Mesodermal cell (in vitro differentiated cells): Measurements from ENCODE around the gene IL1R2.

Experiments
- H3K27ac ChIP-seq: 2 replicates; pipeline ENCODE4 v1.7.0; 2013; ENCODE audit warnings: mild to moderate bottlenecking, low read depth, low read length, moderate library complexity; ENCODE audit not compliant: severe bottlenecking
- H3K36me3 ChIP-seq: 2 replicates; pipeline ENCODE4 v1.7.1; 2013; ENCODE audit warnings: mild to moderate bottlenecking, low read length, moderate library complexity; ENCODE audit not compliant: control insufficient read depth, insufficient read depth
- H3K4me1 ChIP-seq: one replicate; pipeline ENCODE4 v1.7.1; 2013; ENCODE audit warnings: mild to moderate bottlenecking, low read length; ENCODE audit not compliant: insufficient read depth, control insufficient read depth, poor library complexity, severe bottlenecking
- H3K4me3 ChIP-seq: 2 replicates; pipeline ENCODE4 v1.7.0; 2013; ENCODE audit warnings: low read length, control low read depth, mild to moderate bottlenecking; ENCODE audit not compliant: insufficient read depth, poor library complexity, severe bottlenecking; ENCODE audit errors: extremely low read depth
- H3K9me3 ChIP-seq: 2 replicates; pipeline ENCODE4 v1.7.1; 2013; ENCODE audit warnings: mild to moderate bottlenecking, low read length, moderate library complexity; ENCODE audit not compliant: control insufficient read depth
- WGBS, 2 experiments: methylation state at CpG; one replicate each; pipeline ENCODE4 v1.1.5; 2013; ENCODE audit warnings: missing lambda C conversion rate in 2 of 2; ENCODE audit not compliant: insufficient coverage in 2 of 2; 5-methylcytosine and 5-hydroxymethylcytosine counted together

Gene IL1R2

DNA sequence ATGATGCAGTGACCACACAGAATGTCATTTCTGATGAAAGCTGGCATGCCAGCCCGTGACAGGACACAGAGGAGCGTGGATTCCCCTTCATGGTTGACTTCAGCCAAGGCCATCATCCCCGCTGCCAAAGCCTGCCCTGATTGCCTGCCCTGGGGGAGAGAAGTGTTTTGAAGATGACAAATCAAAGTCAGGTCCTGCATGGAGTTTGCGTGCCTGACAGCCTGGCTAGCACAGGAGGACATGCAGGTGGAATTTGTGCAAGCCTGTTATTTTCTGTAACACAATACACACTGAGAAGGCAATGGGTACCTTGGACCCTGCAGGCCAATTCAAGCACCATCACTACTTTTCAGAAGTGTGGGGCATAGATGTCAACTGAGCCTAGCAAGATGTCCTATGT, 5.4 kb upstream of the IL1R2 start:
- Histone ChIP-seq H3K4me3 (no peak overlapping the region), H3K27ac (no peak overlapping the region), H3K9me3 (no peaks in the 10 kb centered on the region), H3K36me3 (no peaks in the 10 kb centered on the region), H3K4me1 (no peaks in the 10 kb centered on the region)
- WGBS, 2 experiments: 61 to 82% methylated on average over 4 of the region's 4 CpGs

DNA sequence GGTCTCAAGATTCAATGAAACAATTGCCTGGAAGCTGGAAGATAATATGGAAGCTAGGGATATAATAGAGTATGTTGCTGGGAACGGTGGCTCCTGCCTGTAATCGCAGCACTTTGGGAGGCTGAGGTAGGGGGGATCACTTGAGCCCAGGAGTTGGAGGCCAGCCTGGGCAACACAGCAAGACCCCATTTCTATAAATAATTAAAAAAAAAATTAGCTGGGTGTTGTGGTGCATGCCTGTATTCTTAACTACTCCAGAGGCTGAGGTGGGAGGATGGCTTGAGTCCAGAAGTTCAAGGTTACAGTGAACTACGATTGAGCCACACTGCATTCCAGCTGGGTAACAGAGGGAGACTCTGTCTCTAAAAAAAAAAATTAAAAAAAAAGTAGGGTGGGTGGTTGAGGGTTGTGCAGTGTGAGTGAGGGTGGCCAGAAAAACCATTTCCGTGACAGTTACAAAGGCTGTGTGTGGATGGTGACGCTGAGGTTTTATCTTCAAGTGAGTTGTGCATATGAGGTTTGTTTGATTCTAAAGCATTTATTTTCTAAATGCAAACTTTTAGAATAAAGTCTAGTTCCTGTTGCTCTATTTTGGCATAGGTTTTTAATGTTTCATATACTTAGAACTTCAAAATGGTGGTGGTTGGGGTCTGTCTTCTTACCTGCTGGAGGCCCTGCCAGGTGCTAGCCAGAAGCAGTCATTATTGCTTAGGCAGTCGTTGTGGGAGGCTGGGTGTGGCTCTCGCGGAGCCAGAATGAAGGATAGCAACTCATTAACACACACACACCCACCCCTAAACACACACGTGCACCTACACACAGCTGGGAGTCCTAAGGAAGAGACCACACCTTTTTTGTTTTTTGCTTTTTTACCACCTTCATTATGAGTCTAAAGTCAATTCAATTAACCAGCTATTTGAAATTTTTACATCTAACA, 4.7 kb upstream of the IL1R2 start:
- no peaks in the 10 kb centered on the region for H3K9me3 ChIP-seq
- no peaks in the 10 kb centered on the region for H3K4me1 ChIP-seq
- no peak overlapping the region for H3K27ac ChIP-seq
- 73 to 88% methylated on average over 8 to 9 of the region's 9 CpGs for WGBS, 2 experiments
- H3K4me3 ChIP-seq: no peak overlapping the region
- no peaks in the 10 kb centered on the region for H3K36me3 ChIP-seq

DNA sequence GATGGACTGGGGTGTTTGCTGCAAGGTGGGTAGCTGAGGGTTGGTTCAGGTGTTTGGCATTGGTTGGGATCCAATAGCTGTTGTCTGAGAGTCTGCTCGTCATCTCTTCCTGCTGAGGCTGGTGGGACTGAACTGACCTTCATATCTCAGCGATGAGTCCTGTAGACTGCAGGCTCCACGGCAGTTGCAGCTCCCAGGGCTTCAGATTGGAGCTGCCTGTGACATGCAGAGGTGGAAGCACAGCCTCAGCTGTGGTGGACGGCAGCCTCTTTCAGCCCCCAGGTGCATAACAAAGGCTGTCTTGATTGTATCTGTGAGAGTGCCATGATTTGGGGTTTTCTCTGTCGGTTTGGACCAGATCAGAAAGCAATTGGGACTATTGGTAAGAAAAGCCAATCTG, 3.9 kb upstream of the IL1R2 start:
- Histone ChIP-seq H3K27ac (no peak overlapping the region), H3K4me1 (no peaks in the 10 kb centered on the region), H3K36me3 (no peaks in the 10 kb centered on the region), H3K9me3 (no peaks in the 10 kb centered on the region), H3K4me3 (no peak overlapping the region)
- 65 to 67% methylated on average over 4 to 5 of the region's 5 CpGs for WGBS, 2 experiments

DNA sequence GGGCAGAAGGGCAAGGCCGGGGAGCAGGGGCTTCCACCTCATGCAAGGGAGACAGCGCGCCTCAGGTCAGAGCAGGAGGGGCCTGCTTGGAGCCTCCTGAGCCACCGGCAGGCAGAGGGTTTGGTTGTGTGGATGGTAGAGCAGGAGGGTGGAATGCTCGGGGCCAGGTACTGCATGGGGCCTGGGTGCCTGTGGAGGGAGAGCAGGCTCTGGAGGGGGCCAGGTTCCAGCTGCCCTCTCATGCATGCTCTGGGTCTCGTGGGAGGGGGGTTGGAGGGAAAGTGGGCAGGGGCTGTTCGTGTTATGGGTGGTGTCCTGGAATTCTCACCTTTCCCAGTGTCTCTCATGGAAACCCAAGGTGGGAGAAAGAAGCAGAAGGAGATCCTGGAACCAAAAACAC, 3.2 kb upstream of the IL1R2 start:
- Histone ChIP-seq H3K9me3 (no peaks in the 10 kb centered on the region), H3K4me3 (no peak overlapping the region), H3K27ac (no peak overlapping the region), H3K4me1 (no peaks in the 10 kb centered on the region), H3K36me3 (no peaks in the 10 kb centered on the region)
- 95 to 100% methylated on average over 5 of the region's 7 CpGs for WGBS, 2 experiments

DNA sequence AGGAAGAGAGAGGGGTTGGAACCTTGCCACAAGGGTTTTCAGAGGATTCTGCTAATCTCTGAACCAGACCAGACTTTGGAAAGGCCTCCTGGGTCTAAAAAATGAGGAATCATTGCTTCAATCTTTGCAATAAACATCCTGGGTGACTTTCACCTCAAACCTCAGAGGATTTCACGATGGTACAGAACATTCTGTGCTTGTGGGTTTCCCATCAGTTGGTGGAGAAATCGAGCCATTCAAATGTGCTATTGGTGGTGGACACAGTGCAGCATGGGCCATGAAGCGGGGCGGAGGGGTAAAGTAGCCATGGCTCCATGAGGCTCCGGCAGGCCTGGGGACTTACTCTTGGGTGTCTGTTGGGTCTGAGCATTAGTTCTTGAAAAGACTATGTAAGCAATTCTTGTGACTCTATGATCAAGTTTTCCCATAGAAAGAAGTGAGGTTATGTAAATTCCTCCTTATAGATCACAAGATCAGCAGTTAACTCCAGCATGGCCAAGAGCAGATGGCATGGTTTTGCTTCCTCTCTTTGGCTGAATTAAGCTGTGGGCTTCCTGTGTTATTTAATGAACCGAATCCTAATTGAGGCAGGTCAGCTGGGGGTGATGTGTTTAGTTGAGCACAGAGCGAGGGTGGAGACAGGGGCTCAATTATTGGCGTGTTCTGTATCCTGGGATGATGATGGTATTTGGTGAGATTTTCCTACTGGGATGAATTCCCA, 1.9 kb upstream of the IL1R2 start:
- H3K27ac ChIP-seq: no peak overlapping the region
- WGBS, 2 experiments: 84% methylated on average over 4 to 7 of the region's 8 CpGs
- no peak overlapping the region for H3K4me3 ChIP-seq
- no peaks in the 10 kb centered on the region for H3K9me3 ChIP-seq
- H3K4me1 ChIP-seq: no peaks in the 10 kb centered on the region
- no peaks in the 10 kb centered on the region for H3K36me3 ChIP-seq

DNA sequence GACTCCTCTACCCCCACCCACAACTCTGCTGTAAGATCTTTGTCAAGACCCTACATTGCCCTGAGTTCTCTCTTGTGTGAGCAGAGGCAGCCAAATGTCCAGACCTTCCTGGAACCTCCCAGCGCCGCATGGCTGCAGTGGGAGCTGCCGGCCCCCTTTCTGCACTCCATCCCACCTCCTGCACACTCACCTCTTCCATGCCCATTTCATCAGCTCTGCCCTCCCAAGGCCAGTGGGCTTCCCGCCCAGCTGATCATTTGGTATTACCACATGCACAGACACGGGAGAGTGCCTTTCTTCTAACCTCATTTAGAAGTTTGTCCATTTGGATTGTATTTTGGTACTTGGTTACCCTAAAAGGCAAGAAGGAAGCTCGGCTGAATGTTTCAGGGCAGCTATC, 2.0 kb downstream of the IL1R2 start:
- no peaks in the 10 kb centered on the region for H3K9me3 ChIP-seq
- no peak overlapping the region for H3K4me3 ChIP-seq
- WGBS, 2 experiments: 75 to 91% methylated on average over 1 to 4 of the region's 6 CpGs

DNA sequence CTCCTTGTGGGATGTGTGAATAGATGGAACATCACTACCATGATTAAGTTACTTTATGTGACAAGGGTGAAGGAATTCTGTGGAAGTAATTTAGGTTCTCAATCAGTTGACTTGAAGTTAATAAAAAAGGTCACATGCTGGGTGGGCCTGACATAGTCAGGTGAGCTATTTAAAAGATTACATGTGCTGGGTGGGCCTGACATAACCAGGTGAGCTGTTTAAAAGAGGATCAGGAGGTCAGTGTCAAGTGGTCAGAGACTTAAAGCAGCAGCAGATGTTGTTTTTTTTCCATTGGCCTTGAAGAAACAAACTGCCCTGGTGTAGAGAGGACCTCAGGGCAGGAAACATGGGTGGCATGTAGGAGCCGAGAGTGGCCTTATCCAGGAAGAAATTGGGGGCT, 3.3 kb downstream of the IL1R2 start:
- Histone ChIP-seq H3K27ac (no peak overlapping the region), H3K4me1 (no peaks in the 10 kb centered on the region), H3K9me3 (no peaks in the 10 kb centered on the region), H3K4me3 (no peak overlapping the region), H3K36me3 (no peaks in the 10 kb centered on the region)
- 80 to 90% methylated on average over 1 of the region's 1 CpG for WGBS, 2 experiments

More for the DNA sequence above, 2.0 kb downstream of the IL1R2 start:
- Histone ChIP-seq H3K36me3 (no peaks in the 10 kb centered on the region), H3K27ac (no peak overlapping the region), H3K4me1 (no peaks in the 10 kb centered on the region)

DNA sequence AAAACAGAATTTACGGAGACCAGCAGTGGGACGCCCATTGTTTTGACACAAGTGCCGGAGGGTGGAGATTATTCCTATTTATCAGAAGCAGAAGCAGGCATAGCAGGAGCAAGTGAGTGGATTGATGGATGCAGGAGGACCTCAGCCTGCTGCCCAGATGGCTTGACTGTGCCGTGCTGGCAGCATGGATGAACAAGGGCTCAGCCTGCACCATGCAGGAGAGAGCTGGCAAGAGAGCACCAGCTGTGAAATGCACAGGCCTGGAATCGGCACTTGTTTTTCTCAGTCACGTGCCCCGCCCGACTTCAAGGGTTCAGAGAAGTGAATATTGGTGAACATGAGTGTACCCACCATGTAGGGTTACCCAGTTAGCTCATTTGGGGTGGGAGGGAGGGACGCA, 4.0 kb downstream of the IL1R2 start:
- no peaks in the 10 kb centered on the region for H3K9me3 ChIP-seq
- H3K36me3 ChIP-seq: no peaks in the 10 kb centered on the region
- no peak overlapping the region for H3K27ac ChIP-seq
- no peak overlapping the region for H3K4me3 ChIP-seq
- WGBS, 2 experiments: 90 to 94% methylated on average over 9 of the region's 9 CpGs
- no peaks in the 10 kb centered on the region for H3K4me1 ChIP-seq

DNA sequence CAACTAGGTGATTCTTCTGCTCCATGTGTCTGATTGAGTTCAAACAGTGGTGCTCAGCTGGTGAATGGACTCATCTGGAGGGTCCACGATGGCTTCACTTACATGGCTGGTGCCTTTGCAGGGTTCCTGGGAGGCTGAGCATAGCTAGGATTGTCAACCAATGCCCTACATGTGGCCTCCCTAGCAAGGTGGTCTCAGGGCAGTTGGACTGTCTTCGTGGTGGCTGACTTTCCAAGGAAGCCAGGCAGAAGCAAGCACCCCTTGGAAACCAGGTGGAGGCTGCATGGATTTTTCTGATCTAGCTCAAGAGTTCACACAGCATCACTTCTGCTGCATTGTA, 6.8 kb downstream of the IL1R2 start:
- 91 to 100% methylated on average over 2 of the region's 2 CpGs for WGBS, 2 experiments
- H3K36me3 ChIP-seq: no peaks in the 10 kb centered on the region
- H3K27ac ChIP-seq: no peak overlapping the region
- no peaks in the 10 kb centered on the region for H3K4me1 ChIP-seq
- H3K9me3 ChIP-seq: no peaks in the 10 kb centered on the region
- H3K4me3 ChIP-seq: no peak overlapping the region

DNA sequence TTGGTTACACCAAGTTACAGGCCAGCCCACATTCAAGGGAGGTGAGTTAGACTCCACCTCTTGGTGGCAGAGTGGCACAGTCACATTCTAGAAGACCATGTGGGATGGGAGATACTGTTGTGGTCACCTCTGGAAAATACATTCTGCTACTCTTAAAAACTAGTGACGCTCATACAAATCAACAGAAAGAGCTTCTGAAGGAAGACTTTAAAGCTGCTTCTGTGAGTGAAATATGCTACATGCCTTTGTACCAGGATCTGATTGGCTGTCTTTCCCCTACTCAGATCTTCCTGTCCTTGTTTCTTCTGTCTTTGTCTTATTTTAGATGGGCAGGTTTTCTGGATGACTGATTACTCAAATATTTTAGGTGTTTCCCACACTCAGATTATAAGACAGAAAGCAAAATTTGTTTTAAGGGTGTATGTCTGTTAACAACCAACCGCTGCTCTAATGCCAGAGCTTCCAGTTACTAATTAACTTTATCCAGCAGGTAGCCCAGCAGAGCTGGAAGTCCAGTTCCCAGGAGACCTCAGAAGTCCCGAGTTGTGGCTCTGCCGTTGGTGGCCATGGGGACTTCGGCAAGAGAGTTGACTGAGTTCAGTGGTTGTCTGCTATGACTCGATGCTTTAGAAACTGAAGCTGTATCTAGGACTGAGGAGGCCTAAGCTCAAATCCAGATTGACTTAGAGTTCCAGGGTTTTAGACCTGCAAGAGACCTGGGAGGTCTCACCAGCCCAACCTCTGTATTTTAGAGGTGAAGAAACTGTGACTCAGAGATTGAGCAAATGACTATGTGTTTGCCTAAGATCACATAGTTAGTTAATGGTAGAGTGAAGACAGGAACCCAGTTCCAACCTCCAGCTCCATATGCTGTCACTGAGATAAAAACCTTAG, 7.4 kb downstream of the IL1R2 start:
- Histone ChIP-seq H3K4me3 (no peak overlapping the region), H3K9me3 (no peaks in the 10 kb centered on the region), H3K36me3 (no peaks in the 10 kb centered on the region), H3K27ac (no peak overlapping the region), H3K4me1 (no peaks in the 10 kb centered on the region)
- 90 to 94% methylated on average over 4 of the region's 6 CpGs for WGBS, 2 experiments
